ENCODE data around the gene PHF2. TPM values are rescaled to one million over a fixed set of nuclear protein-coding genes. Genes with fewer than 3 reads are reported as not detected.

Gene PHF2
- total and polyA plus RNA-seq, 2 of the 4 experiments (the other 2 are of a cell fraction) = 5.9 to 9.5 TPM

DNA sequence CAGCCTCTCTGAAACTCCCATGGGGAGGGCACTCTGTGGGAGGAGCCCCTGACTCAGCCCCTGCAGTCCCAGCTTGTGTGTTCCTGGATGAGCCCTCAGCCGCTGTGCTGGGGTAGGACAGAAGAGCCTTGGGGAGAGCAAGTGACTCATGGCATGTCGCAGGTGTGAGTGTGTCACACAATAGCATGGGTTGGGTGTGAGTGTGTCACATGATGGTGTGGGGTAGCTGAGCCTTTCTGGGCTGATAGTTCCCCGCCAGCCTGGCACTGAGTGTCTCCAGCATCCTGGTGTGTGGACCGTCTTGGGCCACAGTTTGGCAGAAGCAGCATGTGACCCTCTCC lies 83.4 kb downstream of the PHF2 start:
- H3K9me3 ChIP-seq (ENCODE audit: control insufficient read depth, insufficient read depth, low read length) = no peaks in the 10 kb centered on the region
- dilution Hi-C loops (cut with HindIII; ENCODE audit: low sequenced_read_pairs, unreplicated experiment) (no loop called here), intact Hi-C loops (cut with micrococcal nuclease) (no loop called here), in situ Hi-C loops (cut with MboI; ENCODE audit: low sequenced_read_pairs) (no loop called here)
- H4K8ac ChIP-seq (ENCODE audit: low read depth in 2 of 2, low read length in 2 of 2) = no peak overlapping the region
- ChIA-PET POLR2A (ENCODE audit: unreplicated experiment) (no interaction called here), CTCF (no interaction called here)
- no peak overlapping the region for H4K91ac ChIP-seq (ENCODE audit: insufficient read depth, low read depth, low read length)
- H2BK20ac ChIP-seq (ENCODE audit: low read depth, low read length) = no peak overlapping the region
- H3K36me3 ChIP-seq (ENCODE audit: control insufficient read depth, insufficient read depth, low read length) = peaks cover 48% of the 10 kb centered on the region
- no peak overlapping the region for H2AFZ ChIP-seq (replicated peaks; ENCODE audit: low read length, poor library complexity)
- no peak overlapping the region for H3K4me3 ChIP-seq (ENCODE audit: insufficient read depth, low read depth, low read length)
- no CpG with 5 or more reads among the region's 4 CpGs for WGBS, 2 experiments (ENCODE audit: extremely low coverage in 2 of 2, insufficient read length in 1 of 2)
- no peaks in the 10 kb centered on the region; a peak in 1 of 4 replicates for H3K79me1 ChIP-seq (ENCODE audit: low read depth in 1 of 2, low read length in 2 of 2)
- H2AK5ac ChIP-seq (ENCODE audit: low read depth, low read length) = no peak overlapping the region
- no peak overlapping the region for H2BK15ac ChIP-seq (ENCODE audit: low read depth, low read length)
- TF ChIP-seq RFX5 (IDR thresholded peaks at IDR 0.05; ENCODE audit: low read depth, low read length) (no peak), MAZ (IDR thresholded peaks at IDR 0.05; ENCODE audit: borderline replicate concordance, low read depth, low read length) (no peak)
- no peak overlapping the region for H2BK5ac ChIP-seq (ENCODE audit: low read depth, low read length, poor library complexity, severe bottlenecking)
- no TSS peak for BruUV-seq (replicated peaks)
- H3K4me1 ChIP-seq (ENCODE audit: control insufficient read depth, insufficient read depth, low read length) = no peaks in the 10 kb centered on the region
- H3K27me3 ChIP-seq (ENCODE audit: control insufficient read depth, insufficient read depth, low read length) = no peaks in the 10 kb centered on the region
- no peak overlapping the region for H4K5ac ChIP-seq (ENCODE audit: low read depth, low read length)
- H3K27ac ChIP-seq (ENCODE audit: insufficient read depth, low read length) = no peak overlapping the region
- no peak overlapping the region for H2BK120ac ChIP-seq (ENCODE audit: low read depth, low read length)
- H4K20me1 ChIP-seq (ENCODE audit: insufficient read depth, low read length) = no peaks in the 10 kb centered on the region; the same call in 1 of the 2 replicates
- H3K56ac ChIP-seq (ENCODE audit: extremely low read depth, insufficient read depth, low read length) = no peak overlapping the region
- no peak overlapping the region for H3K23ac ChIP-seq (ENCODE audit: low read depth, low read length)
- no peak overlapping the region for H3K4me2 ChIP-seq (ENCODE audit: low read depth, low read length)
- H3K4ac ChIP-seq (ENCODE audit: low read depth, low read length) = no peak overlapping the region
- peaks cover 4% of the 10 kb centered on the region; the same call in 1 of the 2 replicates for H3K9me1 ChIP-seq (ENCODE audit: insufficient read depth, low read length)
- H3K14ac ChIP-seq (replicated peaks; ENCODE audit: low read depth, low read length) = no peak overlapping the region
- no peak overlapping the region for H3K18ac ChIP-seq (ENCODE audit: low read depth, low read length)
- no peak overlapping the region for H2AK9ac ChIP-seq (replicated peaks; ENCODE audit: low read depth, low read length, poor library complexity)
- H3K9ac ChIP-seq (ENCODE audit: low read depth, low read length) = no peak overlapping the region
- DNase-seq = peak; percentile 15
- ATAC-seq (ENCODE audit: low read depth) = no peak
